NCI-H82 treated with DMSO at 0.1 percent for 48 hours (cell line): ENCODE data around the gene SELENBP1.

Experiments
- DNase-seq: peaks from one replicate; lab custom pipeline; 2025; ENCODE audit not compliant: unreplicated experiment; lab: John Stamatoyannopoulos, UW

Gene SELENBP1

DNA sequence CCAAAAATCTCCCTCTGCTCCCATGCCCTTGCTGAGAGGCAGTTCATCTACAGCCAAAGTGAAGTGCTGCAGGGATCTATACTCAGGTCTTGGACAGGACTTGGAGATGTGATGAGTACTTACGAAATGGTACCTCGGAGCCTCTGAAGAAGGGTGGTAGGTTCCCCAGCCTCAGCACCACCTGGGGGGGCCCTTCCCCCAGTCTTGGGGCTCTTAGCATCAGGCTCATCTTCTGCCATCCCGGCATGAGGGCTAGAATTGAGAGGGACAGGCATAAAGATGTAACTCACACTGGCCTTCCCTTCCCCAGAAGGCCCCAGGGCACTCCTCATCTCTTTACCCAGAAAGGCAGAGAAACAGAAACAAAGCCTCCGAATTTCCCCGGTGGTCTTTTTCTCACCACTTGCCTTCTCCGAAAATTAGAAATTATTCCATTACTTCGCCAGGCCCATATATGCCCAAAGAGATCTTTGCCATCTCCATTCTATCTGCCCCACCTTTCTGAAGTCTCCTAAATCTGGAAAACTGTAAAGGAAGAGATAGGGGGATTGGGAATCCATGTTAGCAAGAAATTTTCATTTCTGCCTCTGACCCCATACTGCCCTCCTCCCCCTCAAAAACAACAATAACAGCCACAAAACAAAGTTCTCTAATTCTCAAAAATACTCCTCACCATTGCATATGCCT is 26.3 kb downstream of the SELENBP1 start:
- no peak for DNase-seq

- no peak for DNase-seq
Observed at GRCh38 chr1:151344291-151344690, 28.2 kb downstream of the SELENBP1 start.

DNA sequence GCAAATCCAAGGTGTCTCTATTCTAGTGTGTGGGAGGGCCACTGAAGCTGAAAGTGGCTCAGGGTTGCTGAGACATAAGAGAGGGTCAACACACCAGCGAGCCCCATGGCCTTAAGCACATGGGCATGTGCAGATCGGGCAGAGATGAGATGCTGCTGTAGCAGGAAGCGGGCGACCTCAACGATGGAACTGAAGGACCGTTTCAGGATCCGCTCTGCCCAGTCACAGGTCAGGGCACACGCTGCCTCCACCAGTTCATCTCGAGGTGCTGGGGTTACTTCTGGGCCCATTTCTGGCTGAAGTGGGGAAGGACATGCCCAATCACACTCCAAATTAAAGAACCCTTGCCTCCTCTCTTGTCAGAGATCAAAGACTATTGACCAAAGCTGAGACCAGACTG is 28.9 kb downstream of the SELENBP1 start:
- no peak for DNase-seq

- no peak for DNase-seq
Observed at GRCh38 chr1:151342569-151342968, 29.9 kb downstream of the SELENBP1 start.

DNA sequence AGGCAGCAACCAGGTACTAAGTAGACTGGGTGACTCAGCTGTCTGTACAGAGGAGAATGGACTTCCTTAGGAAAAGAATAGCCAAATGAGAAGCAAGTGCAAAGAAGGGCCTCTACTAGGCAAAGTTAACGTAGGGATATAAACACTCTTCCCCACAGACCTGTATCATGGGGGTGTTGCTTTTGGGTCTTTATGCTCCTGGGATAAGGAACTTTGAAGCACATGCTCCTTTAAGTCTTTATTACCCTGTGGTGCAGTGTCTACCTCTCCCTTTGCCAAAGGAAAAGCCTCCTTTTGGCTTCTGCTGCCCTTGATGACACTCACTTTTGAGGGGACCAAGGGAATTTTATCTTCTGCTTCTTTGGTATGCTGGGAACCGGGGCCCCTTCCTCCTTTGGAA is 30.5 kb downstream of the SELENBP1 start:
- DNase-seq = no peak

DNA sequence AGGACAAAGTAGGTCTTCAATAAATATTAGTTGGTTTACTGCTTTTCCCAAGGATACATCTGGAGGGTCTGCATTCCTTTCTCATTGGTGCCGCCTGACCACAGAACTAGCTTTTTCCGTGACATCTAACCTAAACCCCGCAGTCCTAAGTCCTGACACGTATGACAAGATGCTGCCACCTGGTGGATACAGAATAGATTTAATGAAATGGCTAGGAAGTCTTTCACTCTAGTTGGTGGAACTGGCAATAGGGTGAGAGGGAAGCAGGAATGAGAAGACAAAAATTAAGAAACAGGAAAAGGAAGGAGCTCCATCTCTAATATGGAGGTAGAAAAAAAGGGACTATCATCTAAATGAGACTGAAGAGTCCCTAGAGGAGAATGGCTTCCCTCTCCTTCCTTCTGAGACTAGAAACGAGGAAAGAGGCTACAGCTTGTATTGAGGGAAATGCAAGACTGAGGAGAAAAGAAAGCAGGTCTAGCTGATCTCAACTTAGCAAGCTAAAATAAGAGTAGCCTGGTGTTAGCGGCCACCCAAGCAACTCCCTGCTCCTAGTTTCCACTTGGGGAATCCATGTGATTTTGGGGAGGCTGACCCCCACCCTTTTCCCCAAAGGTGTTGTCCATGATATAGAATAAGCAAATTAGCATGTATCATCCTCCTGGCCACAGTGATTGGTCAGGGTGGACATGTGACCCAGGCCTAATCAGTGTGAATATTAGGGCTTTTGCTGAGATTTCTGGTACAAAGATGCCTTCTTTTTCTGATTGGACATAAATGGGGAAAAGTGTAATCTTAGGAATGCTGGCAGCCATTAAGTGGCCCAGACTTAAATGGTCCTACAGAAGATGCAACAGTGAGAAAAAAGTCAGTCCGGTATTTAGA is 31.4 kb downstream of the SELENBP1 start:
- DNase-seq = peak; percentile 84

GRCh38 chr1:151336556-151336955 is 35.9 kb downstream of the SELENBP1 start:
- no peak for DNase-seq

- DNase-seq = no peak
Observed at GRCh38 chr1:151334822-151335221, 37.7 kb downstream of the SELENBP1 start.

GRCh38 chr1:151327903-151328674 is 44.4 kb downstream of the SELENBP1 start:
- DNase-seq = no peak

- peak; percentile 98 for DNase-seq
Observed at GRCh38 chr1:151327223-151327902, 45.1 kb downstream of the SELENBP1 start, which contains the start of gene PI4KB. Gene PI4KB, minus strand, starts transcription at chr1:151327416. Its CDS starts 10,935 bp downstream, at chr1:151316481.

DNA sequence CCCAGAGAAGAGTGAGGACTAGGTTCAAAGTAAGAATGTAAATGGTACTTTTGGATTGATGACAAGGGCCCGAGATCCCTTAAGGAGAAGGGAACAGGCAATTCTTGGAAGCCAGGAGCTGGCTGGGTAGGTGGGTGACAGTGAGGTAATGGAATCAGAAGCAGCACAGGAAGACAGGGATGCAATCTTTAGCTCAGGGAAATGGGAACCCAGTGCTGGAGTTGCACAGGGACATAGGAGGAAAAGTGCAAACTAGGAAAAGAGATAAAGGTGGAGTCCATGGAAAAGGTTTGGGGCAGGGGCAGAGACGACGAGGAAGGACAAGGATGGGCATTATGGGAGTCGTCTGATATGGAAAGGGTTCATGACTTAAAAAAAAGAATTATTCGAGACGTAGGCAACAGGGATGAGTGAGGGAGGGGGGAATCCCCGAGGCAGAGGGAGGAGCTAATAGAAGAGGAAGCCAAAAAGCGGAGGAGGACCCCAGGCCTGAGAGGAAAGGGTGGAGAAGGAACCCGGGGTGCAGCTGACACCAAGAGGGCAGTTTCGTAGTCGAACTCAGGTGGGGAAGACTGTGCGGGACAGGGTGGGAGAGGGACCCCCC is 45.8 kb downstream of the SELENBP1 start:
- DNase-seq = no peak

DNA sequence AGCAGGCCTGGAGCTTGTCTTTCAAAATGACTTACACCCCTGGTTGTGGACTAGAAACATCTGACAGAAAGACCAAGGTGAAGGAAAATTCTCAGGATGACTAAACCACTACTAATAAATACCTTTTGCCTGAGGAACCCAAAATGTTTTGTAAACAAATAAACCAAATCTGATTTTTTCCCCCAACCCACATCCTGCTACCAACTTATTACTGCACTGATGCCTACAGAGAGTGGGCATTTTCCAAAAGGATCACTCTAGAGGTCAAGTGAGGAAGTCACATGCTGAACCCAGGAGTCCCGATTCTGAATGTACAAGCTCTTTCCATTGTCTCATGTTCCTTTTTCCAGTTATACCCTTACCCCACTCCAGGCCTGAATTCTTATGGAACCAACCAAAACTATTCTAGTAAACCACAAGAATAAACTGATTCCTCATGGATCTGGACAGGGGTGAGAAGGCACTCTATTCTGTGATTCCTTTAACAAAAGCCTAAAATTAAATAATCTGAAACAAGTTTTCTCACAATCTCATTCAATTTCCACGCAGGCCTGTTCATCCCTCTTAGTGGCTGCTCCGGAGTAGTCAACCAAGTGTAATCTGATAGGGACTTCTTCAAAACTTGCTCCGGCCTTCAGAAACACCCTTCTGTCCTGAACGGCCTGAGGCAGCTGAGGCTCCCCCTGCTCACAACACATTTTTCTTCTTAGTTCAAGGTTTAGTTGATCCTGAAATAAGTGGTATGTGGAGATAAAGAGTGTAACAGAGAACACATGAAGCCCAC is 46.7 kb downstream of the SELENBP1 start:
- DNase-seq = no peak

DNA sequence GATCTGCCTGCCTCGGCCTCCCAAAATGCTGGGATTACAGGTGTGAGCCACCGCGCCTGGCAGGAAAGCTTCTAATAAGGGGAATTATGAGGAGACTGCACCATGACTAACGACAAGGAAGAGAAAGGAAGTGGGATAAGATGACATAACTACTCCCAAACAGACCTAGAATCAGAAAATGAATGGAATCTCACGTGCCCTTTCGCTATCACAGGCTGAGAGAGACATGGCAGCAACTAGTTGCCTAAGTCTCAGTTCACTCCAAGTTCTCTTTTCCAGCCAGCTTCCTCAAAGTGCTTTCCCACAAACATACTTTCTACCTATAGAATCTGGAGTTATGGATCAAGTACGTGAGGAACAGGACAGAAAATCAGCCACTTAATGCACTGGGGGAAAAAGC is 47.3 kb downstream of the SELENBP1 start:
- DNase-seq = no peak

DNA sequence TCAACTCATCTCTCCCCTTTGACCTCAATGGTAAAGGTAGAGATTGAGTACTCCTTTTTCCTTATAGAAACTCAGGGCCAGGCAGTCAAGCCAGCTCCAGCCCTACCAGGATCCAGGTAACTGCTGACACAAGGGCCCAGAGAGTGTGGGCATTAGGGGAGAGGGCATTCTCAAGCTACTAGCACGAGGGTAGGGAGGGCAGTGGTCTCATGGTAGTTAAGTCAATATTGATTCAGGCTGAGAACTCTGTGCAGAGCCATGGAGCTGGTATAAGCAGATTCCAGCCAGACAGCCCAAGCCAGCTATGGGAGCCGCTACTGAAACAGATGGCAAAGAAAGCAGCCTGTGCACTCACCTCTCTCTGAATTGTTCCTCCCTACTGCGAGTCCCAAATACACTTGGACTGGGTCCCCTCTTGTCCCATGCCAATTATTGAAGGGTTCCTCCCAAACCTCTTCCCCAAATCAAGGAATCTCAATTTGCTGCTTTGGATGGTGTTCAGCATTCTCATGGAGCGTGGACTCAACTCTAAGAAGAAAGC is 48.0 kb downstream of the SELENBP1 start:
- no peak for DNase-seq

DNA sequence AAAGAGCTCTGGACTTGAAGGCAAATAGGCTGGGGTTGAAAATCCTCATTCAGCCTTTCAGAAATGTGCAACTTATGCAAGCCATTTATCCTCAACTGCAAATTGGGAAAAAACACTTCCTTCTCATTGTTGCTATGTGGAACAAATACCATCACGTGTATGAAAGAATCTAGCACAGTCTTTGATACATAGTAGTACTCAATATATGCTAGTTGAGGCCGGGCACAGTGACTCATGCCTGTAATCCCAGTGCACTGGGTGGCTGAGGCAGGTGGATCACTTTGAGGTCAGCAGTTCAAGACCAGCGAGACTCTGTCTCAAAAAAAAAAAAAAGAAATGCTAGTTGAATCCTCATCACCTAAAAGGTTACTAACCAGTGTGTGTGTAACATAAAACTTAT is 53.5 kb downstream of the SELENBP1 start:
- DNase-seq = no peak

GRCh38 chr1:151315565-151316235 is 56.8 kb downstream of the SELENBP1 start:
- DNase-seq = no peak
